Adipose tissue (tissue), 3 donors: ENCODE results near the gene COX6B2. TPM values are rescaled to one million over a fixed set of nuclear protein-coding genes. Genes with fewer than 3 reads are reported as not detected.

Source experiments
- H3K27ac ChIP-seq: one replicate; pipeline ENCODE4 v1.5.1; 2013; ENCODE audit warnings: low read depth, low read length
- WGBS, 3 donors: extraction: QIAGEN DNeasy Blood & Tissue Kit; methylation state at CpG; one replicate each; pipeline ENCODE4 v1.1.7; 2013; 5-methylcytosine and 5-hydroxymethylcytosine counted together
- polyA plus RNA-seq, 3 donors: library from polyadenylated mRNA; stranded (reverse); fragments of 200-250 nt; gene quantifications; one replicate each; pipeline ENCODE4 v1.2.3, GENCODE V29; 2013
- donor health status: healthy with polysubstance abuse.
- donor health status: Bipolar disorder and iron deficiency.
- donor health status: healthy.

Gene COX6B2
- polyA plus RNA-seq, 3 donors: 0.03 to 0.06 TPM; not detected in 1

DNA sequence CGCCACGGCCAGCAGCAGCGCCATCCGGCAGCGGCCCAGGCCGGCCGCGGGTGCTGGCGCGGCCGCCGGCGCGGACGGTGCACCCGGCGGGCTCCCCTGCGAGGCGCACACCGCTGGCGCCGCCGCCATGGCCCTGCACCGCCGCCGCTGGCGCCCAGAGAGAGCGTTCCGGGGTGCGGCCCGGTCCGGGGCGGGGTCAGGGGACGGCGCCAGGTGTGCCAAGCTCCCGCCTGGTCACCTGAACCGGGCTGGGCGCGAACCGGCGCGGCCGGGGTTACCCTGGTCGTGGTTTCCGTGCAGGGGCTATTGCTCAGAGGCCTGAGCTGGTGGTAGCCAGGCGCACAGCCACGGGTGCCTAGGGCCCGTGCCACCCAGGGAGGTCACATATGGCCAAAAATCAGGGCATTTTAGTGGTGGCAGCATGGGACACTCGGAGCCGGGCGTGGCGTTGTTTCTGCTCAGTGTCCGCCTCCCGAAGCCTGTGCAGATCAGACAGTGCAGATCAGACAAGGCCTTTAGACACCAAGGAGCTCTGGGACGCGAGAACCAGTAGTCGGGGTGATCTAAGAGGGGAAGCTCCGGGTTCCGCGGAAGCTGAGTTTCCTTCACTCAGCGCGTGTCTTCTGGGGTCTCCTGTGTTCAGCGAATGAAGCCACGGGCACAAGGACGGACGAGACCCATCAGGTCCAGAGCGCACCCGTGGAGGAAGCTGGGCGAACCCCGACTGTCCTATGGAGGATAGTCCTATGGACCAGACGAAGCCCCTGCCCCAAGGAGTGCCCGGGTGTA lies 29.8 kb upstream of the COX6B2 start, which contains the start of gene TMEM238:
Gene TMEM238, minus strand, starts transcription at position 162 of the 789 bp plus-strand sequence. Its CDS starts 33 bp downstream, at position 129.
- peak within 1 kb of the TSS; percentile 12 for H3K27ac ChIP-seq
- 11 to 17% (median 16%) methylated on average over 71 to 72 of the region's 72 CpGs for WGBS, 3 donors

DNA sequence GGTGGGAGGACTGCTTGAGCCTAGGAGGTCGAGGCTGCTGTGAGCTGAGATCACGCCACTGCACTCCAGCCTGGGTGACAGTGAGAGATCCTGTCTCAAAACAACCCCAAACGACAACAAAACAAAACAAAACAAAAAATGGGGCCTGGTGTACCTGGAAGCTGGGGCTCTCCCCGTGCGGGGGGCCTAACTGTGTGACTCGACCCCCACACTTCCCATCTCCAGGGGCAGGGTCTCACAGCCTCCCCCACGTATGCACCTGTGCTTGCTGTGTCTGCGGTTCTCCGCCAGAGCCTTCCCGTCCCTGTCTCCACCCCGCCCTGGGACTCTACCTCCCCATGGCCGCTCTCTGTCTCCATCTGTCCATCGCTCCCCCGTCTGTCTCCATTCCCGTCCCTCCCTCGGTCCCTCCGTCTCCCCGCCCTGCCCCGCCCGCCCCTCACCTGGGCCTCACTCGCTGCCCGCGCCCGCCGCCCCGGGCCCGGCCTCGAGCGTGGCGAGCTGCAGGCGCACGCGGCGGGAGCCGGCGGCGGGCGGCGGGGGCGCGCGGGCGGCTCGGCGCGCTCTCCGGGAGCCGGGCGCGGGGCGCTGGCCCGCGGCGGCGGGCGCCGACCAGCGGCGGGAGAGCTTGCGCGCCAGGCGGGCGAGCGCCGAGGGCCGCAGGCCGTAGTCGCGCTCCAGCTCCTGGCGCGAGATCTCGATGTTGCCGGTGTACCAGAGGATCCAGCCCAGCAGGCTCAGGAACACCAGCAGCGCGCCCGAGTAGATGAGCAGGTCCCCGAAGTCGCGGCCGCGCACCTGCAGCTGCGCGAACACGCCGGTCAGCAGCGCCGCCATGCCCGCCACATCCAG lies 29.0 kb upstream of the COX6B2 start:
- no peak overlapping the region for H3K27ac ChIP-seq
- 4% methylated on average over 74 to 88 of the region's 88 CpGs for WGBS, 3 donors

DNA sequence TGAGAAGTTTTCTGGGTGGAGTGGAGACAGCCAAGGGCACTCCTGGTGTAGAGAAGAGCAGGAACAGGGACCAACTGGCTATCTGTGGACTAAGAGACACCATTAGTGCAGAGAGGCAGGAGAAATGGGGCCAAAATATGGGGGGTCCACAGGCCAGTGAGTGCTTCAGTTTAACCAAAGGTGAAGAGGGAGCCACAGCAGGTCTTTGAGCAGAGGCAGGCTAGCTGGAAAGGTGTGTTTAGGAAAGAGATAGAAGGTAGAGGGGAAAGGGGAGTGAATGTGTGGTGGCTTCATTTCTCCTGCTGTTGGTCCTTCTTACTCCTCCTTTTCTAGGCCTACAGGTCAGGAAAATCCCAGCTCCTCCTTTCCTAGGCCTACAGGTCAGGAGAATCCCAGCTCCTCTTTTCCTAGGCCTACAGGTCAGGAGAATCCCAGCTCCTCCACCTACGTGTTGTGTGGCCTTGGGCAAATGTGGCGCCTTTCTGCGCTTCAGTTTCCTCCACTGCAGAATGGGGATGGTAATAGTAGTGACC lies 28.1 kb upstream of the COX6B2 start:
- WGBS, 3 donors: 88 to 100% (median 97%) methylated on average over 3 of the region's 3 CpGs
- H3K27ac ChIP-seq: no peak overlapping the region

DNA sequence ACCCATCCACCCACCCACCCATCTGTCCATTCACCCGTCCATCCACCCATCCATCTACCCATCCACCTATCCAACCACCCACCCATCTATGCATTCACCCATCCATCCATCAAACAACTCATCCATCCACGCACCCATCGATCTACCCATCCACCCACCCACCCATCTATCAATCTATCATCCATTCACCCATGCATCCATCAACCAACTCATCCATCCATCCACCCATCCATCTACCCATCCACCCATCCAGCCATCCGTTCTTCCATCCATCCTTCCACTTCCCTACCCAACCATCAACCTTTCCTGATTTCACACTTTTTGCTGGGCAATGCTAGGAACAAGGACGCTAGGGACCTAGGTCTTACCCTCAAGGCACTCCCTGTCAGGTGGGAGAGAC lies 27.5 kb upstream of the COX6B2 start:
- WGBS, 3 donors: 97 to 100% (median 98%) methylated on average over 5 of the region's 5 CpGs

DNA sequence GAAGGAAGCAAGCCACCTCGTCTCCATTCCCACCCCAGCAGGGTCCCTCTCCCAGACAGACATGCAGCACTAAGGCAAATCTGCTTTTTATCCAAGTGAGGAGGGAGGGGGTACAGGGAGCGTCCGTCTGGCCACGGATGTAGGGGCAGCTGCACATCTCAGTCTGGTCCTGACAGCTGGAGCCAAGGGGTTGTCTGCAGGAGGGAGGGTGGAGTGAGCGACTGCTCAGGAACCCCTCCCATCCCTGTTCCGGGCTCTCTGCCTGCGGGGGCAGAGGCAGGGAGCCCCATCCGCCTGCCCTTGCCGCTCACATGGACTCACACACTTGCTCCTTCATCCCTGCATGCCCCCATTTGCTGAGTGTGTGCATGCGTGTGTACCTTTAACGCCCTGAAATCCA lies 24.7 kb upstream of the COX6B2 start:
- WGBS, 3 donors: 73 to 89% (median 81%) methylated on average over 8 to 11 of the region's 11 CpGs
- no peak overlapping the region for H3K27ac ChIP-seq

More for the DNA sequence above, 27.5 kb upstream of the COX6B2 start:
- H3K27ac ChIP-seq: no peak overlapping the region

DNA sequence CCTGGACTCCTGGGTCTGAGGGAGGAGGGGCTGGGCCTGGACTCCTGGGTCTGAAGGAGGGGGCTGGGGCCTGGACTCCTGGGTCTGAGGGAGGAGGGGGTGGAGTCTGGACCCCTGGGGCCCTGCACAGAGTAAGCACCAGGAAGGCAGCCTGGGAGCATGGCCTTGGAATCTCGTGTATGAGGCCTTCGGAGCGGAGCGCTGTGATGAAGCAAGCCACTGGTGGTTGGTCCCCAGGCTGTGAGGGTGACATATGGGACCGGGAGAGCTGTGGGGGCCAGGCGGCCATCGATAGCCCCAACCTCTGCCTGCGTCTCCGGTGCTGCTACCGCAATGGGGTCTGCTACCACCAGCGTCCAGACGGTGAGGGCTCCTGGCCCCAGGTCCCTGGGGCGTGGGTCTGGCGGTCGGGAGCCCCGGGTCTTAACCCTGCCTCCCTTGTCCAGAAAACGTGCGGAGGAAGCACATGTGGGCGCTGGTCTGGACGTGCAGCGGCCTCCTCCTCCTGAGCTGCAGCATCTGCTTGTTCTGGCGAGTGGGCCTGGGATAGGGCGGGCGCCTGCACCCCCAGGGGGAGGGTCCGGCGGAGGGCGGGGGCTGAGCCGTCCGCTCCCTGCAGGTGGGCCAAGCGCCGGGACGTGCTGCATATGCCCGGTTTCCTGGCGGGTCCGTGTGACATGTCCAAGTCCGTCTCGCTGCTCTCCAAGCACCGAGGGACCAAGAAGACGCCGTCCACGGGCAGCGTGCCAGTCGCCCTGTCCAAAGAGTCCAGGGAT lies 23.0 kb upstream of the COX6B2 start:
- no peak overlapping the region for H3K27ac ChIP-seq
- WGBS, 3 donors: 23 to 29% (median 25%) methylated on average over 39 to 43 of the region's 43 CpGs

DNA sequence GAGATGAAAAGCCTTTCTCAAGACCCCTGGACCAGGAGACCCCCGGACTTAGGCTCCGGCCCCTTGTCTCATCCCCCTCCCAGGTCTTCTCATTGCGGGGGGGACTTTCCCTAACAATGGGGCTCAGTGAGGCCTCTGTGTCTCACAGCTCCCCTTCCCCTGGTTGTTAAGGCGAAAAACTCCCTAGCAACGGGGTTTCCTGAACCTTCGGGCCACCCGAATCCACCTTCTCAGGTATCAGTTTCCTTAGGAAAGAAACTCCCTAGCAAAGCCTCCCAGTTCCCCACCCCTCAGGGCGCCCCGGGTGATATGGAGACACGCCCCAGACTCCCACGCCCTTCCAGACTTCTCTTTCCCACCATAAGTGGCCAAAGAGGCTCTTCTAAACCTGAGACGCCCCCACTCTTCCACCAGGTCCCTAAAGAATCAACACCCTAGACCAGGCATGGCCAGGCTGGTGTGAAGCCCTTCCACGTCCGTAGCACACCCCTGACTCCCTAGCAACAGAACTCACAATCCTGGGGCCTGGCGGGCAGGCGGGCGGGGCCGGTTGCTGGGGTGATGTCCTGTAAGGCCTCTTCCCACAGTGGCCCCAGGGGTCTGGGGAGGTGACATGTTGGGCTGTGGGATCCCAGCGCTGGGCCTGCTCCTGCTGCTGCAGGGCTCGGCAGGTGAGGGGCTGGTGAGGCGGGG lies 21.9 kb upstream of the COX6B2 start, which contains the start of gene TMEM190:
Gene TMEM190, plus strand, starts transcription at position 586 of the 693 bp plus-strand sequence. Its CDS starts 28 bp downstream, at position 614.
- no peak within 1 kb of the TSS for H3K27ac ChIP-seq
- 26 to 55% (median 52%) methylated on average over 21 of the region's 21 CpGs for WGBS, 3 donors

DNA sequence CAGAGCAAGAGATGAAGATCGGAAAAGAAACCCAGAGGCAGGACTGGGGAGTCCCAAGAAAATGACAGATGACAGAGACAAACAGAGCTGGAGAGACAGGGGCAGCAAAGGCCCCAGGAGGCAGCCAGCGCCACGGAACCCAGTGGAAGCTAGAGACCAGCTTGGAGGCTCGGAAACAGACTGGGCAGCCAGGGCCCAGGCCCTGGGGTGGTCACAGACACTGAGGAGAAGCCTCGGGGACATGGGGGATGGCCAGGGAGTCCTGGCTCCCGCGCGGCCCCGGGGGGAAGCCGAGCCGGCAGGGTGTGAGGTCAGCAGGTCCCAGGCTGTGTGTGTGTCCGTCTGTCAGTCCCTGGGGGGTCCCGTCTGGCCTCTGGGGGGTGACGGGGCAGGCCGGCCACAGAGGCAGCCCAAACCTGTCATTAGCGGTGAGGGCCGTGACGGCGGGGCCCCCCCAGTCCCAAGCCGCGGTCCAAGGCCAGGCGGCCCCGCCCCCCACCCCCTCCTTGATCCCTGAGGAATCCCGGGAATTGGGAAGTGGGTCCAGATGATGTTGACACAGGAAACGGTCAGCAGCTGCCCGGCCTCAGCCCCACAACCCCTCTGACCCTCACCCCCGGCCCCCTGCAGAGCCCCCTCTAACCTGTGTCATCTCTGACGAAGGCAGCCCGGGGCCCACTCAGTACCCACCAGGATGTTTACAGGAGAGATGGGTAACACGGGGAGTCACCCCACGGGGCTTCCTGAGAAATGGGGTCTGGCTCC lies 19.7 kb upstream of the COX6B2 start:
- H3K27ac ChIP-seq: no peak overlapping the region
- 6 to 15% (median 12%) methylated on average over 23 to 31 of the region's 31 CpGs for WGBS, 3 donors

DNA sequence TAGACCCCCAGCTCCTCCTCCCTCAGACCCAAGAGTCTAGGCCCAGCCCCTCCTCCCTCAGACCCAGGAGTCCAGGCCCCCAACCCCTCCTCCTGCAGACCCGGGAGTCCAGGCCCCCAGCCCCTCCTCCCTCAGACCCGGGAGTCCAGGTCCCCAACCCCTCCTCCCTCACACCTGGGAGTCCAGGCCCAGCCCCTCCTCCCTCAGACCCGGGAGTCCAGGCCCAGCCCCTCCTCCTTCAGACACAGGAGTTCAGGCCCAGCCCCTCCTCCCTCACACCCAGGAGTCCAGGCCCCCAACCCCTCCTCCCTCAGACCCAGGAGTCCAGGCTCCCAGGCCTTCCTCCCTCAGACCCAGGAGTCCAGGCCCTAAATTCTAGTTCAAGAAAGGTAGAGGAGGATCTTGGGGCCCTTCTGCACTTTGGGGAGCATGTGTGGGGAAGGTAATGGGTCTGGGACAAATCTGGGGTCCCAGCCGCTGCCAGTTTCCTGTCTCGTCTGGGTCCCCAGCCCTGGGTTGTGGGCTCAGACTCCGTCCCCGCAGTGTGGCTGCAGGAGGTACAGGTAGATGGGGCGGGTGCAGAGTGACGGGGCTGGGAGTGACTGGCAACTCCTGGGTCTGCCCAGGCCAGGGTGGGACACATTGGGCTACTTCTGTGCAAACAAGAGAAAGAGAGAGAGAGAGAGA lies 18.9 kb upstream of the COX6B2 start:
- H3K27ac ChIP-seq: no peak overlapping the region
- 43 to 61% (median 56%) methylated on average over 9 of the region's 9 CpGs for WGBS, 3 donors

DNA sequence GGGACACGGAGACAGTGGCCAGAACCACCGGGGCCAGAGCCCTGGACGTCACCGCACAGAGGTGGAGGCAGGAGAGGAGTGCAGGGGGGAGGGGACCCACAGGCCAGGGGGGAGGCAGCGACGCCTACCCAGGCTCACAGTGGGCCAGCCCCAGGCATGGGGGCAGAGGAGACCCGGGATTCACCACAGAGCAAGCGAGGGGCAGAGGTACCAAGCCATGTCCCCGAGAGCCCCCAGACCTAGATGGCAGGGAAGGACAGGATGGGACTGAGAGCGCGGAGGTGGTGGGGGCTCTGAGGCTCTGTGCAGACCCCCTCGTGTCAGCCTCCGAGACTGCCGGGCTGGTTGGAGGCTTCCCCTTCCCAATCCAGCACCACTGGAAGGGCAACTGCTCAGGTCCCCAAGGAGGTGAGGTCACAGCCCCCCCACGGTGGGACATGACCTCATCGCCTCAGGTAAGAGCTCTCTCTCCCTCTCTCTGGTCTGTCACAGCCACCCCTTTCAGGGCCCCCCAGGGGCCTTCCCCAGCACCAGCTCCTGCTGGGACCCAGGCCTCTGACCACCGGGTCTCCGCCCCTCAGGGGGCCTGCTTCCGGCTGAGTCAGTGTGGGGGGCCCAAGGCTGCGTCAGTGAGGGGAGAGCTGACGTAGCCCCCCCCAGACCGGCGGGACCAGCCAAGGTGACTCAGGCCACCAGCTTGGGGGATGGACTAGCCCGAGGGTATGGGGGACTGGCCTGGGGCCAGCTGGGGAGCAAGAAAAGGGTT lies 18.0 kb upstream of the COX6B2 start:
- 33 to 39% (median 38%) methylated on average over 24 of the region's 24 CpGs for WGBS, 3 donors
- H3K27ac ChIP-seq: no peak overlapping the region

DNA sequence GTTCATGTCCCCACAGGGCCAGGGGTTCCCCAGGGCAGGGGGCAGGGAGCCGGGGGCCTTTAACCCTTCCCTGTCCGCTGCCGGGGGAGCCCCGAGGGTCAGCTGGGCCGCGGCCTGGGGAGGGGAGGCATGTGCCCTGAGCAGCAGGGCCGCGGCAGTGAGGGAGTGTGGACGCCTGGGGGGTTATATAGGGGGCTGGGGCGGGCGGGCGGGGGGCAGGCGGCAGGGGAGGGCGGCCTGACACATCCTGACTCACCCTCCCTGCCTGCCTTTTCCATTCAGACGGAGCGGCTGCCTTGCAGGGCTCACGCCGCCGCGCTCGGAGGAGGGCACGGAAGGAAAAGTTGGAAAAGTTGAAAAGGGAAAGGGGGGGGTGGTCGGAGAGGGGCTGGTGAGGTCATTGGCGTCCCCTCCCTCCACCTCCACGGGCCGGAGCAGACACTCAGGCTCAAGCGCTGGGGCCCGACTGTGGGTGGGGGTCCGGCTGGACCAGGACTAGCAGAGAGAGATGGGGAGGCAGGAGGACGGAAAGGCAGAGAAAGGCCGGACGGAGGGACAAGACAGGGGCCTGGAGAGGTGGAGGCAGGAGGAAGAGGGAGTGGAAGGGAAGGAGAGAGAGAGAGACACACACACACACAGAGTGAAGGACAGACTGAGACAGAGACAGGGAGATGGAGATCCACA lies 15.9 kb upstream of the COX6B2 start, which contains the start of gene IL11:
Gene IL11, minus strand, starts transcription at position 159 of the 684 bp plus-strand sequence. Its CDS starts 153 bp downstream, at position 6.
- 4 to 9% (median 8%) methylated on average over 32 of the region's 32 CpGs for WGBS, 3 donors
- no peak within 1 kb of the TSS for H3K27ac ChIP-seq

DNA sequence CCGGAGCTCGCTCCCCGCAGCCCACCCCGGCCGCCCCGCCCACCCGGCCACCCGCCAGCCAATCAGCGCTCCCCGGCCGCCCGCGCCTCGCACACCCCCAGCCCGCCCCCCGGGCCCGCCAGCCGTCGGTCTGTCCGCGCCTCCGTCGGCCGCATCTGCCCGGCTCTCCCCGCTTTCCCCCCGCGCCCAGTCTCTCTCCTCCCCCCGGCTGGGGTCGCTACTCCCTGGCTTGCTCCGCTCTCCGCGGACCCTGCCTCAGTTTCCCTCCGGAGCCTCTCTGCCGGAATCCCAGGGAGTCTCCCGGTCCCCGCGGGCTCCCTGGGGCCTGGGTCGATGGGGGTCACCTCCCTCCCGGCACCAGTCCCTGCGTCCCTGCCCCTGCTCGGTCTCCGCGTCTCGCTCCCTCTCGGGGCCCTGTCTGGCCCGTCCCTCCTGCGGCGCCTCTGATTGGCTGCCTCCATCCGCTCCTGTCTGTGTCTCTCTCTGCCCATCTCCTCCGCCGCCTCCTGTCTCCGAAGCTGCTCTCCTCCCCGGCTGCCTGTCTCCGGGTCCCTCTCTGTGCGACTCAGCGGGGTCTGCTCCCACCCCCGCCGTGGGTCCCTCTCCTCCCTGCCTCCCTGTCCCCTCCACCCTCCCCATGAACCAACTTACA lies 15.3 kb upstream of the COX6B2 start:
- no peak overlapping the region for H3K27ac ChIP-seq
- WGBS, 3 donors: 1 to 2% (median 2%) methylated on average over 27 to 58 of the region's 59 CpGs

DNA sequence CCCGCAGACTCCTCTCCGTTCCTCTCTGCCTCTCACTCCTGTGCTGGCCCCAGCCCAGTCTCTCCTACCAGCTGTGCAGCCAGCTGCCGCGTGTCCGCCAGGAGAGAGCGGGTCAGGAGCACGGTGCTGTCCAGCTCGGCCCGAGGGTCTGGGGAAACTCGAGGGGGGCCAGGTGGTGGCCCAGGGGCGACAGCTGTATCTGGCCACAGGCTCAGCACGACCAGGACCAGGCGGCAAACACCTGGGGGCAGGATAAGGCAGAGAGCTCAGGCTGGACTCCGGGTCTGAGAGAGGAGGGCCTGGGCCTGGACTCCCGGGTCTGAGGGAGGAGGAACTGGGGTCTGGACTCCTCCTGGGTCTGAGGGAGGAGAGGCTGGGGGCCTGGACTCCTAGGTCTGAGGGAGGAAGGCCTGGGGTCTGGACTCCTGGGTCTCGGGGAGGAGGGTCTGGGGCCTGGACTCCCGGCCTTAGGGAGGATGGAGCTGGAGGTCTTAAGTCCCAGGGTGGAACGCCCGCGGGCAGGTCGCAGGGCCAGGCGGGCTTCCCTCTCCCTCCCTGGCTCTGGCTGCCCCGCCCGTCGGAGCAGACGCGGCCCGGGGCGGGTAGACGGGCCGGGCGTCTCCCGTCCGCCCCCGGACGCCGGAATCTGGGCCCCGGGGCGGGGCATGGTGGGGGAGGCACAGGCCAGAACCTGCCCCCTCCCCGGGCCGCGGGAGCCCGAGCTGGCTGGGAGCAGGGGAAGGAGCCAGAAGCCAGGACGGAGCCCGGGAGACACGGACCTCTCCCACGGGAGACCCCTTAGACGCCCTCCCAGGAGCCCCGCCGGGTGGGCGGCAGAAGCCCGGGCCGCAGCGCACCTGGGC lies 14.4 kb upstream of the COX6B2 start:
- WGBS, 3 donors: 13 to 21% (median 14%) methylated on average over 26 to 52 of the region's 54 CpGs
- no peak overlapping the region for H3K27ac ChIP-seq

DNA sequence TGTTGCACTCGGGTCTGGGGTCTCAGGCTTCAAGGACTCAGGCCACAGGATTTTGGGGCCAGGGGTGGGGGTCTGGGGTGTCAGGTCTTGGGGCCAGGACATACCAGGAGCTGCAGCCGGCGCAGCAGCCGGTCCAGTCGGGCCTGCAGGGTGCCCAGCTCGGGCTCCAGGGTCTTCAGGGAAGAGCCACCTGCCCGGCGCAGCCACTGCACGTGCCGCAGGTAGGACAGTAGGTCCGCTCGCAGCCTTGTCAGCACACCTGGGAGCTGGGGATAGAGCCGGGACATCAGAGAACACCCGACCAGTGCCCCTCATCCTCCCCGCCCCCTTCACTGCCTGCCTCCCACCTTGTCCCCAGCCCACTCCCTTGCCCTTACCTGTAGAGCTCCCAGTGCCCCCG lies 13.6 kb upstream of the COX6B2 start:
- H3K27ac ChIP-seq: no peak overlapping the region
- 70 to 92% (median 90%) methylated on average over 16 of the region's 16 CpGs for WGBS, 3 donors
